Brain microvascular endothelial cell (primary cell): ENCODE results near the gene BEAN1.

Experiments
- DNase-seq: peaks from one replicate; pipeline ENCODE4 v3.0.0-alpha.2; 2020
- H3K27ac ChIP-seq: fragments of 250-450 bp; sonication (Bioruptor Pico); 2 replicates; pipeline ENCODE4 v1.5.1; 2020; ENCODE audit warnings: mild to moderate bottlenecking, moderate library complexity
- H3K27me3 ChIP-seq: fragments of 250-450 bp; sonication (Bioruptor Pico); replicated peaks from 2 replicates; pipeline ENCODE4 v1.5.1; 2020; ENCODE audit warnings: mild to moderate bottlenecking
- H3K36me3 ChIP-seq: fragments of 250-450 bp; sonication (Bioruptor Pico); replicated peaks from 2 replicates; pipeline ENCODE4 v1.5.1; 2020; ENCODE audit warnings: mild to moderate bottlenecking
- H3K4me3 ChIP-seq: 2 replicates; pipeline ENCODE4 v1.5.1; 2011; ENCODE audit warnings: low read depth, mild to moderate bottlenecking, control low read depth, low read length, moderate library complexity
- CTCF ChIP-seq: IDR thresholded peaks from 2 replicates; pipeline ENCODE4 v1.5.1; 2011; ENCODE audit warnings: low read depth, mild to moderate bottlenecking, moderate library complexity, low read length, control low read depth, inconsistent platforms; ENCODE audit errors: missing control alignments
- in situ Hi-C: cut with HindIII; loops from 2 replicates; pipeline ENCODE4 v1.10.0; 2017; ENCODE audit warnings: low sequenced_read_pairs, low pct_ligation_motif_present

BEAN1 gene

GRCh38 chr16:66454751-66455150 is 27.7 kb downstream of the BEAN1 start:
- Histone ChIP-seq H3K36me3 (no peaks in the 10 kb centered on the region), H3K27me3 (peaks cover 10% of the 10 kb centered on the region), H3K27ac (no peak overlapping the region), H3K4me3 (no peak overlapping the region)
- no peak for DNase-seq
- in situ Hi-C loops, result no loop called here
- no peak for TF ChIP-seq CTCF

GRCh38 chr16:66455970-66456369 is 28.9 kb downstream of the BEAN1 start:
- no peaks in the 10 kb centered on the region for H3K36me3 ChIP-seq
- no peak for DNase-seq
- peaks cover 20% of the 10 kb centered on the region for H3K27me3 ChIP-seq
- in situ Hi-C loops, result no loop called here
- TF ChIP-seq CTCF, result no peak
- H3K4me3 ChIP-seq, result no peak overlapping the region
- H3K27ac ChIP-seq, result no peak overlapping the region

- DNase-seq, result no peak
- TF ChIP-seq CTCF, result no peak
- H3K36me3 ChIP-seq, result no peaks in the 10 kb centered on the region
- H3K27ac ChIP-seq, result no peak overlapping the region
- H3K27me3 ChIP-seq, result peaks cover 20% of the 10 kb centered on the region
- no peak overlapping the region for H3K4me3 ChIP-seq
- in situ Hi-C loops, result no loop called here
Measured at GRCh38 chr16:66457888-66458287, 30.8 kb downstream of the BEAN1 start.

- Histone ChIP-seq H3K27me3 (peaks cover 20% of the 10 kb centered on the region), H3K4me3 (no peak overlapping the region), H3K36me3 (no peaks in the 10 kb centered on the region), H3K27ac (no peak overlapping the region)
- in situ Hi-C loops, result no loop called here
- no peak for DNase-seq
- TF ChIP-seq CTCF, result no peak
Measured at GRCh38 chr16:66458292-66458691, 31.2 kb downstream of the BEAN1 start.

GRCh38 chr16:66458853-66459252 is 31.8 kb downstream of the BEAN1 start:
- H3K27ac ChIP-seq, result no peak overlapping the region
- H3K36me3 ChIP-seq, result no peaks in the 10 kb centered on the region
- H3K4me3 ChIP-seq, result no peak overlapping the region
- in situ Hi-C loops, result no loop called here
- no peak for TF ChIP-seq CTCF
- no peak for DNase-seq
- H3K27me3 ChIP-seq, result peaks cover 20% of the 10 kb centered on the region

- peaks cover 20% of the 10 kb centered on the region for H3K27me3 ChIP-seq
- in situ Hi-C loops, result no loop called here
- H3K27ac ChIP-seq, result no peak overlapping the region
- H3K36me3 ChIP-seq, result no peaks in the 10 kb centered on the region
- no peak for TF ChIP-seq CTCF
- no peak overlapping the region for H3K4me3 ChIP-seq
- no peak for DNase-seq
Measured at GRCh38 chr16:66459878-66460277, 32.8 kb downstream of the BEAN1 start.
